HG03521 (cell line): ENCODE measurements around the gene WDR7.

Experiments used
- ATAC-seq: cut with Tn5 transposase; IDR thresholded peaks from one replicate; pipeline ENCODE4 v1.9.1; 2021; ENCODE audit warnings: mild to moderate bottlenecking, moderate library complexity; ENCODE audit not compliant: unreplicated experiment

Gene WDR7

DNA sequence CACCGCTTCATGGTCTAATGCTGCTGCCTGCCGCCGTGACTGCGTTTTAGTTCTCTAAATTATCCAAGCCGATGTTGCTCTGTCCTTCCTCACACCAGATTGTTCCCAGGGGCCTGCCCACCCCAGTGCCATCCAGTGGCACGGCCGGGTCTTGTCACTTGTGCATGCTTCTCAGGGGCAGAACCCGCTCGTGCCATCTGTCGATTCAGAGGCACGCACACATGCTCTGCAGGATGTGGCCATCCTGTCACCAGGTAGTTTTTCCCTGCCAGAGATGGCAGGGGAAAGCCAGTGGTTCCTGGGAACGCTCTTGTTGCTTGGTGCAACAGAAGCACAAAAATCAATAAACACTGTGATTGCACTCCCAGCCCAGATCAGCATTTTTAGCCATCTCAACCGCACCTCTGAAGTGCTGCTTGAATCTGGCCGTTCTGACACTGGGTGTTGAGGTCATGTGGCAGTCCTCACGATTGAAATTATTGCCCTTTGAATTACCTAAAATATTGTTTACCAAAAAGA, 376.1 kb downstream of the WDR7 start:
- ATAC-seq = no peak

DNA sequence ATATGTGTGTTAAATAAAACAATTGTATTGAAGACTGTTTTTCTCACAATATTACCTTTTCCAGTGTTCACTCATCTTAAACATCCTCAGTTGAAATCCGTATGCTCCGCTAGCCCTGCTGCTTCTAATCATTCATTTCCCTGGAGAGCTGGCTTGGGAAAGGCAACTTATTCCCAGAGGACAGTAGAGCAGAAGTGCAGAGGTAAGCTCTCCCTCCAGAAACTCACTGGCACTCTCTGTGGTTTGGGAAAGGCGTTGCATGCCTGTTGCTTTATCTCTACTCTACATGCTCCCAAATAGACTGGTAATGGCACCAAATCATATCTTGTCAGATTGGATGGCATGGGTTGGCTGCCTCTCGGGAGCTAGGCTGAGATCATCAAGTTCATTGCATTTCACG, 378.6 kb downstream of the WDR7 start:
- no peak for ATAC-seq

DNA sequence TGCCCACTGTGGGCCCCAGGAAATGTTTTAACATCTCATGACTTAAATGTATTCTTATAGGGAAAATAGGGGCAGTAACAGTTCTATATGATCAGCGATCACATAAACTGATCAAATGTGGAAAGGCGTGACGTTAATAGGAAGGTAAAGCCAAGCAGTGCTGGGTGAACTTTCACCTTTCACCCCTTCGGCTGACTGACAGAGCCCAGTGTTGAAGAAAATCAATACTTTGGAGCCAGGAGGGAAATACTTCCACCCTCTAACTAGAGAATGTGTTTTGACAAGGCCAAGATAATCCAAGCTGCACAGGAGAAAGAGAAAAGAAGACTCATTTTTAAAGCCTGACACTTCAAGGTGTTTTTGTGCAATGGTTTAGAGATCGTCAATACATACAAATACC, 379.3 kb downstream of the WDR7 start:
- no peak for ATAC-seq

DNA sequence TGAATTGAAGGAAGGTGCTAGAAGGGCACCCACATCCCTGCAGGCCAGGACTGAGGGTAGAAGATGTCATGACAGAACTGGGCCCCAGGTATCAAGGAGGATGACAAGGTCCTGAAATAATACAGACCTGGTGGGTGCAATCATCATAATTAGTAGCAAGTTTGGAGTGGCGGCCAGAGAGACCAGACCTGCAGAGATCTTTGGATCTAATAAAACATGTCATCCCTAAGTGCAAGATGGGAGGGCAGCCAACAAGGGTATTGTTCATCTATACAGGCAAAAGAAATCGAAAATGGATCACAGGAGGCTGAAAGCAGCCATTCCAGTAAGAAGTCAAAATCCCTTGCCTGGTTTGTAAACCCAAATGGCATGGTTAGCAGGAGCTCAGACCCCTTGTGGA, 384.4 kb downstream of the WDR7 start:
- no peak for ATAC-seq

DNA sequence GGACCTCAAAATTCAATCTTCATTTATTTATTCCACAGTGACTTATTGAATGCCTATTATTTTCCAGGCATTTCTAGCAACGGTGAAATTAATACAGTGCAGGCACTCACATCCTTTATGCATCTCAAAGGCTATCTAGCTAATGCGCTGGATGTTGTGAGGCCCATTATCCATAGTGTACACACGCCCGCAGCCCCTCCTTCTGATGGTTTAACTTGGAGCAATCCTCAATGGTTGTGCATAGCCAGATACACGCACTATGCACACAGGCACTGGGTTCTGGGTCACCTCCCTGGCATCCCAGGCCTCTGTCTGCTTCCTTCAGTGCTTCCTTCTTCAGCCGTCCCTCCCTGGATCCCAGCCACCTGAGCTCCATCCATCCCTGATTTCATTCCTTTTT, 387.2 kb downstream of the WDR7 start:
- ATAC-seq = no peak

DNA sequence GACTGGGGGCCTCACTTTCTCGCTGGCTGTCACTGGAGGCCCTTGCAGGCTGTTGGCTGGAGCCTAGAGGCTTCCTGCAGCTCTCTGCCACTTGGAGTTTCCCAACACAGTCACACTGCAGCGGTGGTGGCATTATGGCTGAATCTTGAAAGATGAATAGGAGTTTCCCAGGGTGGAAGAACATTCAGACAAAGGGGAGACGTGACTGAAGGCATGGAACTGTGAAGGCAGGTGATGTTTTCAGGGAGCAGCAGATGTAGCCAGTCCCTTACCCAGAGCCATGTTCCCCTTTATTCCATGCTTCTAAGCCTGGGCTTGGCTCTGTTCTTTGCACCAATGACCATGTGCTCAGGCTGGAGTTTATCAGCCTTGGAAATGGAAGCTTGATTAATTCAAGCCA, 389.0 kb downstream of the WDR7 start:
- no peak for ATAC-seq

DNA sequence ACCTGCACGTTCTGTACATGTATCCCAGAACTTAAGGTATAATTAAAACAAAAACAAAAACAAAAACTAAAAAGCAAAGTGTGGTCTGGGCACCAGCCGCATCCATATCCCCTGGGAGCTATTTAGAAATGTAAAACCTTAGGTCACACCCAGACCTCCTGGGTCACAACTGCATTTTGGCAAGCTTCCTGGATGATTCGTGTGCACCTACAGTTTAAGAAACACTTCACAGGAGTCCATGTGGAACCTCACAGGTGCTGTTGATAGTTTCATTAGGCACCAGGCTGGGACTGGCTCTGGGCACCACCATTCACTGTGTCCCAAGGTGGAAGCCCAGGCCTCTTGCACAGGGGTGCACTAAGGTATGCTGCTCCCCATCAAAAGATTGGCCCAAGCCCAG, 392.1 kb downstream of the WDR7 start:
- ATAC-seq = no peak

DNA sequence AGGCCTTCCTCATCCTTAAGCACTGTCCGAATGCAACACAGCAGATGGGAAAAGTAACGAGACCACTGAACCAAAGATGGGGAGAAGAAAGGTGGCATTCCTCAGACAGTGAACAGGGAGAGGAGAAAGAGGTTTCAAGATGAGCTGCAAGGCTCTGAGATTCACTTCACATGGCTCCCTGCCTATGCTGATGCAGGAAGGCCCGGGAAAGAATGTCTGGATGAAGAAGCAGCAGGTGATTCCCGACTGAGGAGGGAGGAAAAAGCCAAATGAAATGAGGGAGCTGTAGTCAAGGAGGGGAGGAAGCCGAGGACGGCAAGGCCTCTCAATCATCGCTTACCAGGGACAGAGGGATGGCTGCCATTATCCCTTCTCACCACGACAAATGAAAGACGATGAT, 397.2 kb downstream of the WDR7 start:
- no peak for ATAC-seq

DNA sequence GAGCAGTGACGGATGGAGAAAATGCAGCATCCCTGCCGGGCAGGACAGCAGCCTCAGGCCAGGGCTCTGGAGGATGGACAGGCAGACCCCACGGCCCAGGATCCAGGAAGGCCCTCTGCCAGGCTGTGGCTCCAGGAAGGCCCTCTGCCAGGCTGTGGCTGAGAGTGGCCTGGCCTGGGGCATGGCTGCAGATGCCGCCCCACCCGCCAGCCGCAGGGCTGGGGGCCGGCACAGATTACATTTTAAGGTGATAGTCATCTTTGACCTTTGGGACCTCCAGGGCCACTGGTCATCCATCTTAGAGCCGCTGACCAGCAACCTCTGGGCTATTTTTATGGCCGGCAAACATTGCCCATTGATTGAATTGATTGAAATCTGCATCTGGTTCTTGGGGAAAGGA, 397.7 kb downstream of the WDR7 start:
- no peak for ATAC-seq

DNA sequence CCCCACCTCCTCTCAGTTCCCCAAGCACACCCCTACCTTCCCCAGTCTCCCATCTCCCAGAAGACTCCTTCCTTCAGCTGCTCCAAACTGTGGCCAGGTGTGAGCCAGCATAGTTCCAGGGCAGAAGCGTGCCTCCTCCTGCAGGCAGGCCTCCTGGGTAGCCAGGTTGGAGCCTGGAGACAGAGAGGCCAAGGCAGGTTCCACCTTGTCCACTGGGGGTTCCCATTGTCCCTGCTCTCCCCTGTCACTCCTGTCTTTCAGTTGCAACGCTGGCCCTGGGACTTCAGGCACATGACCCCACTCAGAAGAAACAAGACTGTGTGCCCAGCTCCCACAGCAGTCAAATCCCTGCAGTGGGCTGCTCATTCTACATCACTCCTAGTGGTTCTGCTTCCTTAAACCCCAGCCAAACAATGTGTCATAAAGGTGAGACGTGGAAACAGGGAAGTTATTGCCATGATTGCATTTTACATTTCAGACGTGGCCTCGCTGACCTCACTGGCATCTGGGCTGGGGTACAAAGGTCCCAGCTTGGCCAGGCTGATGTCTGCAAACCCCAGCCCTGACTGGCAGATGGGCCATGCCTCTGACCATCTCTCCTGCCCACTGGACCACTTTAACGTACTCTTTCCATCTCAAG, 399.3 kb downstream of the WDR7 start:
- ATAC-seq = no peak

DNA sequence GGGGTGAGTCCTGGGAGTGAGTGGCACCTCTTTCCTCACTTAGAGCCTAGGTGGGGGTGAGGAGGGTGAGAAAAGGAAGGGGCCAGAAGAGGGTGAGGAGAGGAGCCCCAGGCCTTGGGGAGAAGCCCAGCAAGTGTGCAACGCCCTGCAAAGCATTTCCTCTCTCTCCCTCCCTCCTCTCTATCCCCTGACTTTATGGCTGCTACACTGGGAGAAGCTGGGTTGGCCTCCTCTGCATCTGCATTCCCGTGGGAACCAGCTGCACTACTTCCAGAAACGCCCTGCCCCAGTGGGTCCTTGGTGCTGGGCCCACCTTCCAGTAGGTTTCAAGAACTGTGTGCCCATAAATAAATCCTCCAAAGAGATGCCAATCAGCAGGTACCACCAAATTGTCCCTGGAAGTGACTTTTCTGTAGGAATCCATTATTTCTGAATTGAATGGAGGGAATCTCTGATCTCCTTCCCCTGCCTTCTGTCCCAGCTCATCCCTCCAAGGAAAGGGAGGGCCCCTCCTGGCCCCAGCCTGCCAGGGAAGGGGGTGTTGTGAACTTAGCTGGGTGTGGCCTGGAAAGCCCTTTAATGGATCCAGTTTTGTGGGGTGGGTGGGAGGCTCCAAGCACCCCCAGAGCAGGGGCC, 400.0 kb downstream of the WDR7 start:
- ATAC-seq = no peak

DNA sequence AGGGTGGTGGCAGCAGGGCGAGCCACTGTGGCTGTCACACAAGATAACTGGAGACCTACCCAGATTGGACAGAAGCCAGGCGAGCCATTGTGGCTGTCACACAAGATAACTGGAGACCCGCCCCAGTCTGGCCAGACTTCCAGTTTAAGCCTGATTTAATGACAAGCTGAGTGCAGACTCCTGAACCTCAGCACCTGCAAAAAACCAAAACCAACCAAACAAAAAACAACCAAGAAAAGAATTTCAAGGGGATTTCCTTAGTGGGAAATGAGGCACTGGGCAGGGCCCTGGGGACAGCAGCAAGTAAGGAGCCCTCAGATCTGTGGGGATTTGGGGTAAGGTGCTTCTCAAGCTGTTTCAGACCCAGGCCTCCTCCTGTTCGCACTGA, 400.5 kb downstream of the WDR7 start:
- ATAC-seq = no peak

DNA sequence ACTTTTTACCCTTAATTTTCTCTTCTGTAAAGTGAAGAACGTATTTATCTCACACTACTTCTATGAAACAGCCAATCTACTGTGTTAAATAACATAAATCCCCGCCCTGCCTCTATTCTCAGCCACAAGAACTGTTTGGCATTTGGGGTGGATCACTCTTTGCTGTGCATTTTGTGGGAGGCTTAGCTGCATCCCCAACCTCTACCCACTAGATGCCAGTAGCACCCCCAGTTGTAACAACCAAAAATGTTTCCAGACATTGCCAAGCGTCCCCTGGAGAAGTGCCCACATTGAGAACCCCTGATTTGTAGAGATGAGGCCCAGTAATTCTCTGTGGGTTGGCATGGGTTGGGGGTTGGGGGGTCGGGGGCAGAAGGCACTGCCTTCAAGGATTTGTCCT, 401.0 kb downstream of the WDR7 start:
- no peak for ATAC-seq

DNA sequence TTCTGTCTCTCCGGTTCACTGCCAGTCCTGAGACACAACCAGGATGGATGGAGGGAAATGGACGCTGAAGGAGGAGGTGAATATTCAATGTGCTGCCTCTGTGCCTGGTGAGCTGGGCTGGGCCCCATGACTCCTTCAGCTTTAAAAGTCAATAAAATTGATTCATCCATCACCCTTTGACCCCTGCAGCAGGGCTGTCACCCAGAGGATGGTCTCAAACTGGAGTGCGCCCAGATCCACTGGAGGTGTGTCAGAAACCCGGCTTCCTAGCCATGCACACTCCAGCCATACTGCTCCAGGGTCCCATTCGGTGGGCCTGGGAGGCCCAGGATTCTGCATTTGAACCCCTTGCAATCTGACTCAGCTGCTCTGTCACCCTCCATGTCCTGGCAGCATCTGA, 401.6 kb downstream of the WDR7 start:
- no peak for ATAC-seq

DNA sequence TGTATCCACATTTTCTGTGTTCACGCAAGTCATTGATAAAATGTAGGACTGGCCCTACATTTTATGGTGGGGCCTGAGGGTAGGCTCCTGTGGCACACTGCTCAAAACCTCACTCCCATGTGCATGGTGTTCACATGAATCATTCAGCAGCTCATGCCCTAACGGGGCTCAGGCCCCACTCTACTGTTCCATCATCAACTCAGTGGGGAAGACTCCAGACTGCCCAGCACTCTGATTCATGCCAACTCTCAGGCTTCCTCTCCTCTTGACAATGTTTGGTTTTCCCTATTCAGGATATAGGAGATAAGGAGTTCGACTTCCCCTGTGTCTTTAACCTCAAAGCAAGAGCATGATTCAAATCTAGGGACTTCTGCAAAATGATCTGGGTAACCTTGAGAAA, 403.7 kb downstream of the WDR7 start:
- no peak for ATAC-seq

DNA sequence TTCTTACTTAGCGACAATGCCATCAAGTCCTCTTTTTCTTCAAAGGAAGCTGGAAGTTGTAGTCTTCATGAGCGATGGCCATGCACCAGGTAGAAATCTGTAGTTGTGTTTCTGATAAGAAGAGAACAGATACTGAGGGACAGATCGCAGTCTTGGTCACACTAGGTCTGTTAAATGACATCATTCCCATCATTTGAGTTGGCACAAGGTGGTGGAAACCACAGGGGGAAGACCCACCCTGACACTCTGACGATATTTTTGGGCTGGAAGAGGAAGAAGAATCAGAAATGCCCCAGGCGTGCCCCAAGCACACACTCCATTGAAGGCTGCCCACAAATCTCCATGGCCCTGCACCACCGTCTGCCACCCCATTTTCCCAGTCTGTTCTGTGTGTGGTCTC, 406.7 kb downstream of the WDR7 start:
- ATAC-seq = no peak

DNA sequence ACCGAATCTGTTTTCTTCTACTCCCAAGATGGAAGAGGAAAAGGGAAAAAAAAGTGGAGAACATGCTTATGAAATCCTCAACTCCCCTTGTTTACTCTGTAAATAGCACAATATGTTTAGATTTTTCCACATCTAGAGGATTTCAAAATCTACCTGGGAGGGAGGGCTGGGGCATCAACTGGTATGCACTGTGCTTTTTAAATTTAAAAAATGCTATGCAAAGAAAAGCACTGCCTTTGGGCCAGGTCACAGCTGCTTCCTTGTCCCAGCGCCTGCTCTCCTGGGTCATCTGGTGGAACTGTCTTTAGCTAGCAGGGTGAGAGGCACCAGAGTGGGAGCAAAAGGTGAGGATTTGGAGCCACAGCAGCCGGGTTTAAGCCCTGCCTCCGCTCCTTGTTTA, 407.6 kb downstream of the WDR7 start:
- no peak for ATAC-seq

DNA sequence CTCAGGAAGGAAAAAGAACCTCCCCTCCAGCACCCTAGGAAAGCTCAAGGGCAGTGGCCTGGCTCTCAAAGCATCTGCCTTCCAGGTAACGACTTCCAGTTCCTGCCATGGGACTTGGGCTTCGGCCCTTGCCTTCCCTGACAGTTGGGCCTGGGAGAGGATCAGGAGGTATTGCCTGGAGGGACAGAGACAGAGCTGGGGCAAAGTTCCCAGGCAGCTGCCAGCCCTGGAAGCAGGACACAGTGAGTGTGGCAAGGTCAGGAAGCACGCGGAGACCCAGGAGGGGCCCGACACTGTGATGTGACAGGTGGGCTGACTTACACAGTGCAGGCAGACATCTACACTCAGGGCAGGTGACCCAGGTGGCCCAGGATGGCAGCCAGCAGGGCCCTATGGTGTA, 408.2 kb downstream of the WDR7 start:
- no peak for ATAC-seq

DNA sequence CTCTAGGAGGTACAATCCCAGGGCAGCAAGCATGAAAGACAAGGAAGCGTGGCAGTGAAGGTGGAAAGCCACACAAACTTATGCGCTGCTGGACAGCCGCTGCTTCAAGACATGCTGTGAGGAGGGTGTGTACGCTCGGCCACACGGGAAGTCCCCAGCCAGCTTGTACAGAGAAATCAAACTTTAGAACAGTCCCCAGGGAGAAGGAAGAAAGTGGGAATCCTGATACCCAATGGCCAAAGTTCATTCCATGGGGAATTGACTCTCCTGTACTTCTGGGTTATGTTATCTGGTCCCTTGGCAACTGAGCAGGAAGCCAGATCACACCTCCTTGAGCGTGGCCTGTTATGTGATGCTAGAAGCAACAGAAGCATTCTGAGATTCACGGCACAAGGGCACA, 409.7 kb downstream of the WDR7 start:
- no peak for ATAC-seq

DNA sequence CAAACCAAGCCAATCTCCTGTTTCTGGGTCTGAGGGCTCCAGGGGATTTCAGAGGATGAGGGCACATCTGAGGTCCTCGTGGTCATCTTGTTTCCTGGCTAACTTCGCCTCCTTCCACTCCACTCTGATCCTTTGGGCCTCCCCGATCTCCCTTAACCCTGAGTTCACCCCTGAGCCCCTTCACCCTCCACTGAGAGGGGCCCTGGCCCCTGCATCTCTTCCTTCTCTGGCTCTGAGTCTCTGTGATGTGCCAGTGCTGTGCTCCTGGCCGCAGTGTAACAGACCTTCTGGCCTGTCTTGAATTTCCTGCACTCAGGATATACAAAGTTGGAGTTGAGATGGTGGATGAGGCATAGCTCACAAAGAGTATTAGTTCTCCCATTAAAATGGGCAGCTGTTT, 411.0 kb downstream of the WDR7 start:
- no peak for ATAC-seq

DNA sequence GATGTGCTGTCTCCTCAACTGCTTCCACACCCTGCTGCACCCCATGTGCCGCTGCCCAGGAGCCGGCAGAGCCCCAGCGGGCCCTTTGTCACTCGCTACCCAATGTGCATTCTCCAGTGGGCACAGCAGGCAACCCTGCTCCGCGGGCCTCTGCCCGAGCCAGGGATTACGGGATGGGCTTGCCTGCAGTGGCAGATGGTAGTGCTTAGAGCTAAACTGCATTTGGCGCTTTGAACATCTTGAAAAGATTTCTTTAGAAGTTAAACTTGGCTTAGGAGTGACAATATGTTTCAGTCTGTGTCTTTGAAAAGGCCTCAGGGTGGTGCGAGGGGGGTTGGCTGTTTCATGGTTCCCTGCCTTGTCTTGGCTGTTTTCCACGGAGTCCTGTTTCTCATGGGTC, 411.7 kb downstream of the WDR7 start:
- no peak for ATAC-seq

DNA sequence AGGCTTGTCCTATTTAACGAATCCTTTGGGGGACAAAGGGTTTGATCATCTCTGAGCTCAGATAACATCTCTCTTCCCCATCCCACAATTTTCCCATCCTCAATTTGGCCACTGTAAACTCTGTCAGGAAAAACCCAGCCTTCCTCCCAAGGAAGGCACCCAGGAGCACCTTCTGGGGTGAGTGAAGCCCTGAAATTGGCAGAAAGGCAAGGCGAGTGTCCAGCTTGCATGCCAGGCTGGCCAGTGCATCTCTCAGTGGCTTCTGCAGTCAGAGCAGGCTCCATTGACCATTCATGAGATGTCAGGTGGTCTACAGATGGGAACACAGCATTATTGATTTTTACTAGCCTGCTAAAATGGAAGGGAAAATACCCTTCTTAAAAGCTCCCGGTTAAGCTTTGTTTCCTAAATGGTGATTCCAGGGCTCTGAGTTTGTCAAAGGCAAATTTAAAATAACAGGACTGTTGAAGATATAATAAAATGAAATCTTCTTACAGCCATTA, 412.5 kb downstream of the WDR7 start:
- ATAC-seq = no peak
